GM18870 (cell line): Measurements from ENCODE around the gene CFAP77.

ENCODE experiments used
- ATAC-seq: cut with Tn5 transposase; IDR thresholded peaks from one replicate; pipeline ENCODE4 v1.9.1; 2021; ENCODE audit warnings: moderate library complexity; ENCODE audit not compliant: unreplicated experiment

CFAP77 gene

DNA sequence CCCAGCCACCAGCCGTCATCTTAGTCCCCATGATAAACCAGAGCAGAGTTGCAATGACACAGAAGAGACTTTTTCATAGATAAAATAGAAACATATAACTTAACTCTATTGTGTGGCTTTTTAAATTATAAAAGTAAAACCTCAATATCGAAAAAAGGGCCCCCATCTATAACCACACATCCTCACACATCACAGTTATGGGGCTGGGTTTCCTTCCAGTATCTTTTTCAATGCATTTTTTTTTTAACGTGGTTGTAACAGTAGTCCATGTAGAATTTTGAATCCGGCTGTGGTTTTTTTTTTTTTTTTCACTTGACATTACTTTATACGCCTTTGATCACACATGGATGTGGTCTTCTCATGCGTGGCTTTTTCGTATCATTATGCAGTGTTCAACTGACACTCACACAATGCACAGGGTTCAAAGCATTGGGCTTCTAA lies 77.4 kb downstream of the CFAP77 start:
- ATAC-seq, result no peak

DNA sequence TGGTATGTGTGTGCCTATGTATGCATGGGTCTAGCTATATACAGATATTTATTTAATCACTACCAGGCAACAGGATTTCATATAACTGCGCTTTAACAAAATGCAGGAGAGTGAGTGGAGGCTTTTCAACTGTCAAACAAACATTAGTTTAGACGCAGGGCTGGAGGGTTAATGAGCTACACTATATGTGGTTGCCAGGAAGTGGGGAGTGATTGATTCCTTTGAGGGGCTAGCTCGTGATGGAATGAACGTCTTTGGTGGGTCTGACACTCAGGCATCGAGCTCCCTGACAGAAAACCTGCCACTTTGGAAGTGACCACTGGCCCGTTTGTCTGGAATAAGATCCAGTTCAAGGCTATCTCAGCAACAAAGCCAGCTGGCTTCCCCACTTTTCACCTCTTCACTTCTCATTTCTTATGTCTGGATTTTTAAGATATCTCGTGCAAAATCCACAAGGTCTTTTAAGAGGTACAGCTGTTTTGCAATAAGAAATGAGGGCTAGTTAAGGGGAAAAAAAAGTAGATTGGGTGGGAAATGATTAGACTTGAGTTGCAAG lies 78.0 kb downstream of the CFAP77 start:
- ATAC-seq, result no peak

DNA sequence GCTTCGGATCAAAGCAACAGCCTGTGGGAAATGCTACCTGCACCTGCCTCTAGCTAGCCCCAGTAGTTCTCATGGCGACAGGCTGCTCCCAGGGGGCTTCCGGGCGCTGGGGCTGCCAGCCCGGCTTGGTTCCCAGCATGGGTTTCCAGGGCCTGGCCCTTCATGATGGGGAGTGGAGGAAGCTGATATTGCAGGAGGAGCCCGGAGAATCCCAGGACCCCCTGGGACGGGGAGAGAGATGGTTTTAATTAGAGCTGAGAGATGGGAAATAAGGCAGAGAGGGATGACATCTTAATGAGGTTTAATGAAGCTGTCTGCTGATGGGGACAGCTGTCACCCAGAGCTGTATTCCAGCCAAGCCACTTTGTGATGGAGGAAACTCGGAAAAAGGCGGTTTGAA lies 78.6 kb downstream of the CFAP77 start:
- no peak for ATAC-seq

DNA sequence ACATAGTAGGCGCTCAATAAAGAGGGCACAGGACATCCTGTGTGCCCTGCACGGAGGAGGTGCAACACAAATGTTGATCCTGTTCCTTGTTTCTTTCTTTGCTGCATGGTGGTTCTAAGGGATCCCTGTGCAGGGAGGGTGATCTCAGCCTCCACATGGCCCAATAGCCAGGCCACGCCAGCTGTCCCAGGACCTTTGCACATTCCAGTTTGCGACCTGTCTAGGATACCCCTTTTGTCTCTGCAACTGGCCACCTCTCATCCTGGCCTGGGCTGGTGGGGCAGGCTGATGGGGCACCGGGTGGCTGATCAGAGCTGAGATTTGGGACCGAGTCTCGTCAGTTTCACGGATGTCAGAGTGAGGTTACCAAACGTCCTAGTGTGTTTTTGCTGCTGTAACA lies 79.5 kb downstream of the CFAP77 start:
- ATAC-seq, result no peak

DNA sequence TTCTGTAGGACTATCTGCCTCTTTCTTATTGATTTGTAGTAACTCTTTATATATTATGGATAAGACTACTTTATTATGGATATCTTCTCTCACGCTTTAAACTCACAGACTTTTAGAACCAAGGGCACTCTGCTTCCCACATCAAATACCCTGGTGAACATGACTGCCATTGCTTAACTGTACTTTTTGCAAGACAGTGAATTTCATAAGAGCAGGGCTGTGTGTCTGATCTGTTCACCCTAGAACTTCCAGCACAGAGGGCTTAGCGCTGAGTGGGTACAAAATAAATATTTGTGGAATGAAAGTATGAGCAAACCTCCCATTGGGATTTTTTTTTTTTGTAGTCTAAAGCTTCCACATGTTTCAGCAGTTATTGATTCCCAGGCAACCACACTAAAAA lies 84.8 kb downstream of the CFAP77 start:
- no peak for ATAC-seq

DNA sequence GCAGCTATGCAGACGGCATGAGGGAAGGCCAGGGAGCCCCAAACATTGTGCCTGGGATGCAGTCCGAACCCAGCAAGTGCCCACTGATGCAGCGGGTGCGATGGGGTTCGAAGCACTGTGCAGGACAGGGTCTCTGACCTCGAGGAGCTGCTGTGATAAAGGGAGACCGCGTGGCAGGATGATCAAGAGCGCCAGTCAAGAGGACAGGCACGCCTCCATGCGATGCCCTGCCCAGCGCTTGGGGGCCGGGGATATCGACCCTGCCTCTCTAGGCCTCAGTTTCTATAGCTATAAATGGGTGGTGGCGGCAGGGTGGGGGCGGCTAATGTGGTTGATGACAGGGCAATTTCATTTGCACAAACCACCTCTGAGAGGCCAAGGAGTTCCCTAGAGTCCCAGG lies 87.7 kb downstream of the CFAP77 start:
- ATAC-seq, result no peak

DNA sequence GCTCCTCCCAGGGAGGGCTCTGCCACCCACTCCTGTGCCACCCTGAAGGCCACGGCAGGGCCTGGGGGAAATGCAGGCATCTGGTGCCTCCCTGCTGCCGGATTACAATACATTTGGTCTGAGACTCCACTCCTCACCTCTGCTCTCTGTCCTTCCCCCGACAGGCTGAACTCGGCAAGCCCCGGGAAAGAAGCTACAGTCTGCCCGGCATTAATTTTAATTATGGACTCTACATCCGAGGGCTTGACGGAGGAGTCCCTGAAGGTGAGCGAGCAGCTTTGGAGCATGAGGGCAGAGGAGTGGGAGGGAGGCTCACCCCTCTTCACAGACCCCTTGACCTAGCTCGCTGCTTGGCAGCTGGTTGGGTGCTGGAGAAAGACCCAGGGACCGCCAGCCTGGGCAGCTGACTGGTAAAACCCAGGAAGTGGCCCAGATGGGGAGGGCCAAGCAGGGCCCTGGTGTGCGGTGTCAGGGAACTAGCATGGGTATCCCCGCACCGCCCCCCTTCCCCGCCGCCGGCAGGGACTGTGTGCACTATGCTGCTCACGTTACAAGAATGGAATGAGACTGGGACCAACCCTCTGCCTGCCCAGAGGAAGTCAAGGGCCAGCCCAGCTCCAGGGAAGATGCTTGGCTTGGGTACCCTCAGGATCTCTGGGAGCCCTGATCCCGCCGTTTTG lies 88.7 kb downstream of the CFAP77 start:
- ATAC-seq, result no peak

DNA sequence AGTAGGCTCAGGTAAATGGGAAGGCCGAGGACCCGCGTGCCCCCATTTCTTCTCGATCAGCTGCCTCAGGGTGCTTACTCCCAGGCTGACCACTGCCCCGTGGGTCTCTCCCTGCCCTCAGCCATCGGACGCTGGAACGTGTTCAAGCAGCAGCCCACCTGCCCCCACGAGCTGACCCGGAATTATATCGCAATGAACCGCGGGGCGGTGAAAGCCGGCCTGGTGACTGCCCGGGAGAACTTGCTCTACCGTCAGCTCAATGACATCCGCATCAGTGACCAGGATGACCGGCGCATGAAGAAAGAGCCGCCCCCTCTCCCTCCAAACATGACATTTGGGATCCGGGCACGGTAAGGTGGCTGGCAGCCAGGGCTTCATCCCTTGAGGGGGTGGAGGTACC lies 89.2 kb downstream of the CFAP77 start:
- ATAC-seq, result no peak

DNA sequence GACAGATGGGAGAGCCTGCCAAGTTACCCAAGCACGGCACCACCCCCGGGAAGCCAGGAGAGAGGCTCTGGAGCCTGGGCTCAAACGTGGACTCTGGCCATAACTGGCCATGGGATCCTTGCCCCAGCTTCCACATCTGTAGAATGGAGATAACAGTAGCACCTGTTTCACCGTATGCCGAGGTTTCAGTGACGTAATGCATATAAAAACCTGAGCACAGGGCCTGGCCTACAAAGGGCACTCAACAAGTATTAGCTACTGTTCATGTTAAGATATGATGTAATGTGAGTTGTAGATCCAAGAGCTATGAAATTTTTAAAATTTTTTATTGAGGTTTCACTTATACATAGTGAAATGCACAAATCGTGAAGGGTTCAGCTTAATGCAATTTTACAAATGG lies 90.2 kb downstream of the CFAP77 start:
- ATAC-seq, result no peak

DNA sequence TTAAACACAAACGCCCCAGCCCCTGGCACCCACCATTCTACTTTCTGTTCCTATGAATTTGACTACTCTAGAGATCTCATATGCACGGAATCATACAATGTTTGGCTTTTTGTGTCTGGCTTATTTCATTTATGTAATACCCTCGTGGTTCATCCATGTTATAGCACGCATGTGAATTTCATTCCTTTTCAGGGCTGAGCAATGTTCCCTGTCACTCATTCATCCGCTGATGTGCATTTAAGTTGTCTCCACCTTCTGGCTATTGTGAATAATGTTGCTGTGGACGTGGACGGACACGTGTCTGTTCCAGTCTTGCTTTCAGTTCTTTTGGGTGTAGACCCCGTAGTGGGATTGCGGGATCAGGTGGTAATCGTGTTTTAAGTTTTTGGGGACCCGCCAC lies 92.5 kb downstream of the CFAP77 start:
- ATAC-seq, result no peak

DNA sequence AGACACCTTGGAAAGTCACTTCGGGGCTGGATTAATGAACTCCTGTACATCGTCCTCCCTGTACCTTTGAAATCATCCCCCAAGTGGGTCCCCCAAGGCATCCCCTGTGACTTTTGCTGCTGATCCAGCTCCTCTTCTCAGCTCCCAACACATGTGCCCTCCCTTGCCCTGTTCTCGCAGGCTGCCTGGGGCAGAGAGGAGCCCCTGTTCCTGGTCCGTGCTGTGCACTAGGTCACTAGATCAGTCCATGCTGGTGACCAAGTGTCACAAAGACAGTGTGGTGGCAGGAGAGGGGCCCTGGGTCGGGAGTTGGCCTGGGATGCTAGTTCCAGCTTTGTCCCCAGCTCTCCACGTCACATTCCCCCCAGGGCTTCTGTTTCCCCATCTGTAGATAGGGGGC lies 93.1 kb downstream of the CFAP77 start:
- no peak for ATAC-seq

DNA sequence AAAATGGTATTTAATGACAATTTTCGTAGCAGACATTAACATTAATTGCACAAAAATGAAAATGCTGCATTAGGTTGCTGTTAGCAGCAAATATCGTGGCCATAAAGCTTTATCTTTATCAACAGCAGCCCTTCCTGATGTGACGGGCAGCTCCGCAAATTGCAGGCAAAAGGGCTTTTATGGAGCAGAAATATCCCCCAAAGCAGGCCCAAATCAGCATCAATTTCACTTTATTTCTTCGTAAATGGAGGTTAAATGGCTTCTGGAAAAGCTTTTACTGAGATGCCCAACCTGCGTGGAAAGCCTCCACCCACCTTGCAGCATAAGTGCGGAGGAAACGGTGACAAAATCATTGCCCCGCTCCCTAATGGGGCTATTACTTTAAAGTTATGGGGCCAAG lies 94.5 kb downstream of the CFAP77 start:
- ATAC-seq, result no peak

DNA sequence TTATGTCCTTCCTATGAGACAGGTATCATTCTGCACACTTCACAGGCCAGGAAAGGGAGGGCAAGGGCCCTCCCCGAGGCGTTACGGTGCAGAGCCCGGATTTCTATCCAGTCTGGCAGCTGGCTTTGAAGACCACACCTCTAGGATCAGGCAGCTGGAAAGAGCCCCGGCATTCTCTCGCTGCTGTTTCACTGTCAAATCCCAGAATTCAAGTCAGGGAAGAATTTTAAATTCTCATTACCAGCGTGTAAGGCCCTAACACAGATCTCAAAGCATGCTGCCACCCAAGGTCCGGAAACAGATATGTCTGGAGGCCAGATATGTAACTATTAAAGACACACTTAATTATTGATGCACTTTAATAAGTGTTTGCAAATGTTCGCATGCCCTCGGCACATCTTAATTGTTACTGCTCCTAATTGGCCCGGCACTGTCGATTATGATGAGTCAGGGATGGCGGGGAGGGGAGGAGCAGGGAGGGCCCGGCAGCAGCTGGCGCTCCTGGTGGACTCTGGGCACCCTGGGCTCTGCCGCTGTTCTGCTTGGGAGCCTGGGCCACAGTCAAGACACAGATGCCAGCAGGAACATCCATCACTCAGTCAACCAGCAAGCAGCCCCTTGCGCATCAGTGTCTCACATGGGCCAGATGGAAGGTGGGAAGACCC lies 96.1 kb downstream of the CFAP77 start:
- no peak for ATAC-seq

DNA sequence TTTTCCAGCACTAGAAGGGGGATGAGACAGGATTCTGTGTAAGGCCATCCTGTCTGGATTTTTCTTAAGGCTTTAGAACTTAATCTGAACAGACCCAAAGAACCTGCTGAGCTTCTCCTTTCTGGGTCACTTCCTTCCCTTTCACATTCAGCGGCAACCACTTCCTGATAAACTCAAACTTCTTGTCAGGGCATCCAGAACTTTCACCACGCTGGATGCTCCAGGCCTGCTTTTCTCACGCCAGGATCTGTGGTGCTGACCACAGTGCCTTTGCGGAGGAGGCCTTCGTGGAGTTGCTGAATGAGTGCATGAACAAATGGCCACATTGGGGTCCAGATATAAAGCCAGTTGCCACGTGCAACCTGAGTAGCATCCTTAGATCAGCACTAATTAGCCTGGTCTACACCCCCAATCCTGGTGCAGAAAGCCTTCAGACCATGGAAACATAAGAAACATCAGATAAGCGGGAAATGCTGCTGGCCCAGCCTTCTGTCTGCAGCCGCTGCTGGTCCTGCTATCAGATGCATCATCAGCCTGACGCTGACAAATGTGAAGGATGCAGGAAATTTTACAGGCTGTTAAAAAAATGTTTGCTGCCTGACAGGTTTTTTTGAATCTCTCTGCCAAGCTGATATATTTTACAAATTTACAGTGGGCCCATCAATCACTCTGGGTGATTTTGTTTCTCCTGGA lies 97.1 kb downstream of the CFAP77 start:
- ATAC-seq, result no peak

DNA sequence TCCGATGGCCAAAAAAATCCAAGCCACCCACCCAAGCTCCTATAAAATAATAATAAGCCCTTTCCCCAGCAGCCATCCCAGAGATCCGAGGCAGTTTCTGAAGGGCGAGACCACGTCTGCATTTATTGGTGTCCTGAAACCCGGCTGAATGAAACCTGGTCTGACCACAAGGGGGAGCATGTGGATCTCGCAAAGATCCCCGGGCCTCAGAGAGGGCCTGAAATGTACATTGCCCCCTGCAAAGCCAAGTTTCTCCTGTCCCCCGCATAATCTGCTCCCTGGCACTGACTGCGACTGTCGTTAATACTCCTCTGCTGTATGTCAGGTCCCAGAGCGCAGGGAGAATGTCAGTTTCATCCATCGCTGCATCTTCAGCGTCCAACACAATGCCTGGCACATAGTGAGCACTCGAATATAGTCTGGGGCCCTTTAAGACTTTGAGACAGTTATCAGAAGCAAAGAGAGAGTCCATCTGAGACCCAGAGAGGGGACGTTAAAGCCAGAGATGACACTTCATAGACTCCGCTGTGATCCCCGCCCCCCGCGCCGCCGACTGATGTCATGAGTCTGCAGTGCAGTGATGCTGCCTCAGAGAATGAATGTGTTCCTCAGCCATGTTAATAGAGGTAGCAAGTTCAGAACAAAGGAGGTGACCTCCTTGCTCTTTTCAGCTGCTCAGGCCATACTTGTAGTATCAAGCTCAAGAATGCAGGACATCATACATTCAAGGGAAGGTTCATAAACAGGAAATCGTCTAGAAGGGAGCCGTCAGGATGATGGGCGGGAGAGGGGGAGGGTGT lies 97.9 kb downstream of the CFAP77 start:
- no peak for ATAC-seq

DNA sequence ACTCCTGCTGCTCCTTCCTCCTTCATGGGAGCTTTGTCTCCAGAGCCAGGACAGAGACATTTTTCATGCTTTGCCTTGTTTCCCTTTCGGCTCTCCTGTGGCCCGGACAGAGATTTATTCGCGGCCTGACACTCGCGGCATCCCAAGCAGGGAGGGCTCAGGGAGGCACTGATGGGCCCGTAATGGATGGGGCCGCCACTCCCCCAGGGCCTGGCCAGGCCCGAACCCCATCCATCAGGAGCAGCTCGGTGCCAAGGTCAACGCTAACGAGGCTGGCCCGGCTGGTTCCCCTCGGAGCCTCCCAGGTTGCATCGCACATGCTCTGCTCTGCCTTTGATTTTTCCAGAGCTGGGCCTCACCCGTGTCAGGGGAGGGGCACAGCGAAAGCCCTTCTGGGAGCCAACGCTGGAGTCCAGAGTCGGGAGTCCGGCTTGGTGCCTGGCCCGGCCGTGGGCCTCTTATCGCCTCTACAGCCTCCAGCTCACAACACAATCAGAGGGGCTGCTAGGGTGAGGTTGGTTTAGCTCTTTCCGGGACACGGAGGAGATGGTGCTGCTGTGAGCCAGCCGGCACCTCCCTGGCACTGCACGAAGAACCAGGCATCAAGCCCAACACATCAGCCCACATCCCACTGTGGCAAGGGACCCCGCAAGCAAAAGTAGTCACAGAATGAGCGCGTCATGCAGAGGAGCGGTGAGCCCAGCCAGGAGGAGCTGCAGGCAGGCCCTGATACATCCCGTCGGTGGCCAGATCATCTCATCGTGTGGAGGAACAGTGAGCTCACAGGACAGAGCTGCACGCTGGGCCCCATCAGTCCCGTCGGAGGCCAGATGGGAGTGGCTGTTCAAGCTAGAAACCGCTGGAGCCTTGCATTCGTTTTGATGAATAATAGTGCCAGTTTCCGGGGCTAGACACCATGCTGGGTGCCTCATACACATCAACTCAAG lies 100.2 kb downstream of the CFAP77 start:
- ATAC-seq, result no peak

DNA sequence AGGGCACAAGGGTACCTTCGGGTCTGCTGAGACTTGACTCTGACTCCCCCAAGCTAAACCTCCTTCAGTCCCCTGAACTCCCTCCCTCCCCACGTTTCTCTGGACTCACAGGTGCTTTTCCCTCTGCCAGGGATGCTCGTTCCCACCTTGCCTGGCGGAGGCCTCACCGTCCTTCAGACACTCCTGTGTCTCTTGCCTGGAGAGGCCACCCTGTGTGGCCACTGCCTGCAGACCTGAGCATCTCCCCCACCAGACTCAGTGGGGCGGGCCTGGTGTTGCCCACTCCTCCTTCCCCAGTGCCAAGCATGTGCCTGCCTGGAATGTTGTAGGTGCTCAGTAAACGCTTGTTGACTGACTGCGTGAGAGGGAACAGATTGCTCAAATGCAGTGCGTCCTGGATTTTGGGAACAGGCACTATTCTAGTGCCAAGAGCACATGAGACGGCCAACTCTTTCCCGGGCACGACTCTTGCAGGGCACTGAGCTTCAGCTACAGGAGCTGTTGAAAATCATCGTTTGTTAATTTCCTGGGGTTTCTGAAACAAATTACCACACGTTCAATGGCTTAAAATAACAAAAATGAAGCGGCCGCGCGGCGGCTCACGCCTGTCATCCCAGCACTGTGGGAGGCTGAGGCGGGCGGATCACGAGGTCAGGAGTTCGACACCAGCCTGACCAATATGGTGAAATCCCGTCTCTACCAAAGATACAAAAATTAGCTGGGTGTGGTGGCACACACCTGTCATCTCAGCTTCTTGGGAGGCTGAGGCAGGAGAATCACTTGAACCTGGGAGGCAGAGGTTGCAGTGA lies 101.4 kb downstream of the CFAP77 start:
- ATAC-seq, result no peak

DNA sequence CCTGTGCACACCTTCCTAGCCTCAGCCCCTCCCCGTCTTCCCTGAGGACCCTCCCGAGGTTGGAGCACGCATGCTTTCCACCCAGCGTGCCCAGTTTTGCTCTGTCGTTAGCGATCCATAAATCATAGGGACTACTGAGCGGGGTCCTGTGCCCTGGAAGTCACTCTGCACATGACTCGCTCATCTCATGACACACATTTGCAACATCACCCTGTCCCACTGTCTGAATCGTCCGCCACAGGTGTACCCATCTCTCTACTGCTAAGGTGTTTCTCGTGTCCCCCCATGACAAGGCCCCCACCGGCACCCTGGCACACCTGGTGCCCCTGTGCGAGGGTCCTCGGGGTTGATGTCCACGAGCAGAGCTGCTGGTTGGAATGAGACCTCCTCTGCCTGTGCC lies 103.4 kb downstream of the CFAP77 start:
- ATAC-seq, result no peak

DNA sequence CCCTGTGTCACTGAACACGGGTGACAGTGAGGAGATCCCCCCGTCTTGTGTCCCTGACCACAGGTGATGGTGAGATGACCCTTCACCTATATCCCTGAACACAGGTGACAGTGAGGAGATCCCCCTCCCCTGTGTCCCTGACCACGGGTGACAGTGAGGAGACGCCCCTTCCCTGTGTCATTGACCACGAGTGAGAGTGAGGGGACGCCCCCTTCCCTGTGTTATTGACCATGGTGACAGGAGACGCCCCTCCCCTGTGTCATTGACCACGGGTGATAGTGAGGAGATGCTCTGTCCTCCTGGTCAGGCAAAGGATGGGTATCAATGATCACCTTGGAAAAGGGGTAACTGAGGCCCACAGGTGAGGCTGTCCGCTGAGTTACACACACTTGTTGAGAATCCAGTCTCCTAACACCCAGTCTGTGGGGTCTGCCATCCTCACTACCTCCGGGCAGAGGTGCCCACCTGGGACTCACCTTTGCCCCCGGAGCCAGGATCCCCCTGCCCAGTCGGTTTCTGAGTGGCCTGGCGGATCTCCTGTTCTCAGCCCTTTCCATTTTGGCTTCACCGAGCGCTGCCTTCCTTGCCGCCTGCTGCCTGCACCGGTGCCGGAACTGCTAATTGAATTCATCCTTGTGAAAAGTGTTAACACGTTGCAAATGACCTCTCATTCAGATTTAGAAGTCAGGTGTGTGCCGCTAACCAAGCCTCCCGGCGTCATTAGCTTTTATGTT lies 104.2 kb downstream of the CFAP77 start:
- no peak for ATAC-seq
